Panc1 (cell line): ENCODE measurements around the gene RNF169.

ENCODE experiments used
- TF ChIP-seq, protein P1 (sequence below): fragments of 450-650 bp; IDR thresholded peaks from 2 replicates; pipeline ENCODE4 v1.5.1; 2017; ENCODE audit warnings: mild to moderate bottlenecking
- TF ChIP-seq, protein P2 (sequence below), 2 experiments: IDR thresholded peaks; 2 replicates each; pipeline ENCODE4 v1.6.1; 2011 to 2012; ENCODE audit warnings: low read depth in 2 of 2, control low read depth in 1 of 2, low read length in 1 of 2, mild to moderate bottlenecking in 1 of 2, moderate library complexity in 1 of 2; ENCODE audit not compliant: insufficient read depth in 1 of 2

DNA sequence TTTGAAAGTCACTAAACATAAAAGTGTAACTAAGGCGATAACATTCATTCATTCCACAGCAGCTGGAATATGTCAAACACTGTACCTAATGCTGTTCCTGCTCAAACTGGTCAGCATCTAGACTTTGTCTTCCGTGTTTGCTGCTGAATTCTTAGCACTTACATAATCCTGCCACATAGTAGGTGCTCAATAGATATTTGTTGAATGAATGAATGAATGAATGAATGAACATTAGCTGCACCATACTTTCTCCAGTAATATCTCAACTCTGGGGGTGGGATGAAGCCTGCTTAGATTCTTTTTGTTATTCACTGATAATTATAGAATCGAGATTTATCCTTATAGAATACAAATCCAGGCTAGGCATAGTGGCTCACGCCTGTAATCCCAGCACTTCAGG lies 6.6 kb upstream of the RNF169 start:
- TF ChIP-seq, protein P1, sequence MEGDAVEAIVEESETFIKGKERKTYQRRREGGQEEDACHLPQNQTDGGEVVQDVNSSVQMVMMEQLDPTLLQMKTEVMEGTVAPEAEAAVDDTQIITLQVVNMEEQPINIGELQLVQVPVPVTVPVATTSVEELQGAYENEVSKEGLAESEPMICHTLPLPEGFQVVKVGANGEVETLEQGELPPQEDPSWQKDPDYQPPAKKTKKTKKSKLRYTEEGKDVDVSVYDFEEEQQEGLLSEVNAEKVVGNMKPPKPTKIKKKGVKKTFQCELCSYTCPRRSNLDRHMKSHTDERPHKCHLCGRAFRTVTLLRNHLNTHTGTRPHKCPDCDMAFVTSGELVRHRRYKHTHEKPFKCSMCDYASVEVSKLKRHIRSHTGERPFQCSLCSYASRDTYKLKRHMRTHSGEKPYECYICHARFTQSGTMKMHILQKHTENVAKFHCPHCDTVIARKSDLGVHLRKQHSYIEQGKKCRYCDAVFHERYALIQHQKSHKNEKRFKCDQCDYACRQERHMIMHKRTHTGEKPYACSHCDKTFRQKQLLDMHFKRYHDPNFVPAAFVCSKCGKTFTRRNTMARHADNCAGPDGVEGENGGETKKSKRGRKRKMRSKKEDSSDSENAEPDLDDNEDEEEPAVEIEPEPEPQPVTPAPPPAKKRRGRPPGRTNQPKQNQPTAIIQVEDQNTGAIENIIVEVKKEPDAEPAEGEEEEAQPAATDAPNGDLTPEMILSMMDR: no peak
- TF ChIP-seq, protein P2, sequence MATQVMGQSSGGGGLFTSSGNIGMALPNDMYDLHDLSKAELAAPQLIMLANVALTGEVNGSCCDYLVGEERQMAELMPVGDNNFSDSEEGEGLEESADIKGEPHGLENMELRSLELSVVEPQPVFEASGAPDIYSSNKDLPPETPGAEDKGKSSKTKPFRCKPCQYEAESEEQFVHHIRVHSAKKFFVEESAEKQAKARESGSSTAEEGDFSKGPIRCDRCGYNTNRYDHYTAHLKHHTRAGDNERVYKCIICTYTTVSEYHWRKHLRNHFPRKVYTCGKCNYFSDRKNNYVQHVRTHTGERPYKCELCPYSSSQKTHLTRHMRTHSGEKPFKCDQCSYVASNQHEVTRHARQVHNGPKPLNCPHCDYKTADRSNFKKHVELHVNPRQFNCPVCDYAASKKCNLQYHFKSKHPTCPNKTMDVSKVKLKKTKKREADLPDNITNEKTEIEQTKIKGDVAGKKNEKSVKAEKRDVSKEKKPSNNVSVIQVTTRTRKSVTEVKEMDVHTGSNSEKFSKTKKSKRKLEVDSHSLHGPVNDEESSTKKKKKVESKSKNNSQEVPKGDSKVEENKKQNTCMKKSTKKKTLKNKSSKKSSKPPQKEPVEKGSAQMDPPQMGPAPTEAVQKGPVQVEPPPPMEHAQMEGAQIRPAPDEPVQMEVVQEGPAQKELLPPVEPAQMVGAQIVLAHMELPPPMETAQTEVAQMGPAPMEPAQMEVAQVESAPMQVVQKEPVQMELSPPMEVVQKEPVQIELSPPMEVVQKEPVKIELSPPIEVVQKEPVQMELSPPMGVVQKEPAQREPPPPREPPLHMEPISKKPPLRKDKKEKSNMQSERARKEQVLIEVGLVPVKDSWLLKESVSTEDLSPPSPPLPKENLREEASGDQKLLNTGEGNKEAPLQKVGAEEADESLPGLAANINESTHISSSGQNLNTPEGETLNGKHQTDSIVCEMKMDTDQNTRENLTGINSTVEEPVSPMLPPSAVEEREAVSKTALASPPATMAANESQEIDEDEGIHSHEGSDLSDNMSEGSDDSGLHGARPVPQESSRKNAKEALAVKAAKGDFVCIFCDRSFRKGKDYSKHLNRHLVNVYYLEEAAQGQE (IDR thresholded peaks at IDR 0.05; ENCODE audit: insufficient read depth in 1 of 2, low read depth in 2 of 2, low read length in 1 of 2): no peak
